CD4-positive, alpha-beta T cell treated with Interferon alpha-2 for 1 hour (primary cell): Measurements from ENCODE around the gene TBX5.

Experiments used
- DNase-seq, 2 donors: peaks; one replicate each; pipeline ENCODE4 v3.0.0-alpha.2; 2020 to 2022

TBX5 gene

DNA sequence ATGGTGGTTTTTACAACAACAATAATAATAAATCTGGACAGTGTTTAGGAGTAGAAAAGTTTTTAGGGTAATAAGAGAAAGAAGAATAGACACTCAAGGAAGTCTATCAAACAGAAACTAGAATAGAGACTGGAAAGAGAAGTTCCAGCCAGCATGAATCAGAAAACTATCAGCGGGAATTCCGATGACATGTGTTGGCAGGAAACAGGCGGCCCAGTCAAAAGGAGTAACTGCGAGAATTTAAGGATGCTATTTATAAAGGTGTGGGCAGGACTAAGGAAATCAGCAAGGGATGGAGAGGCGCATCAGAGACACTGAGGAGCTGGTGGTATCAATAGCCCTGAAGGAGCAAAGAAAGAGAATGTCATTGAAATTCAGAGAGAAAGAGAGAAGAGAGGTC lies 89.9 kb downstream of the TBX5 start:
- DNase-seq: no peak

DNA sequence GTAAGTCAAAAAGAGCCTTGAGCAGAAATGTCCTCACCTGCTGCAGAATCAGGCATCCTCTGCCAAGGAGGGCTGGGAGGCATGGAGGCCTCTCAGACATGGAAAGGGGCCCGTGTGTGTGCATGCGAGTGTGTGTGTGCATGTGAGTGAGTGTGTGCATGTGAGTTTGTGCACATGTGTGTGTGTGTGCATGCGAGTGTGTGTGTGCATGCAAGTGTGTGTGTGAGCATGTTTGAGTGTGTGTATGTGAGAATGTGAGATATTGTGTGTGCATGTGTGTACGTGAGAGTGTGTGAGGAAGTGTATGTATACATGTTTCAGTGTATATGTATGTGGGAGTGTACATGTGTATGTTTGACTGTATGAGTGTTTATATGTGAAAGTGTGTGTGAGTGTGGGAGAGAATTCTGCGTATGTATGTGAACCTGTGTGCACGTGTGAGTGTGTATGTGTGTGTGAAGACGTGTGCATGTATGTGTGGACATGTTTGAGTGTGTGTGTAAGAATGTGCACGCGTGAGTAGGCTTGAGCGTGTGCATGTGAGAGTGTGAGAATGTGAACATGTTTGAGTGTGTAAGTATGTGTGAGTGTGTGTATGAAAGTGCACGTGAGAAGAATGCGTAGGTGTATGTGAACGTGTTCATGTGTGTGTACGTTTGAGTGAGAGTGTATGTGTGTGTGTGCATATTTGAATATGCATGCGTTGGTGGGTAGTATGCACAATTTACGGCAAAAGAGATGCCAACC lies 90.8 kb downstream of the TBX5 start:
- DNase-seq: no peak

DNA sequence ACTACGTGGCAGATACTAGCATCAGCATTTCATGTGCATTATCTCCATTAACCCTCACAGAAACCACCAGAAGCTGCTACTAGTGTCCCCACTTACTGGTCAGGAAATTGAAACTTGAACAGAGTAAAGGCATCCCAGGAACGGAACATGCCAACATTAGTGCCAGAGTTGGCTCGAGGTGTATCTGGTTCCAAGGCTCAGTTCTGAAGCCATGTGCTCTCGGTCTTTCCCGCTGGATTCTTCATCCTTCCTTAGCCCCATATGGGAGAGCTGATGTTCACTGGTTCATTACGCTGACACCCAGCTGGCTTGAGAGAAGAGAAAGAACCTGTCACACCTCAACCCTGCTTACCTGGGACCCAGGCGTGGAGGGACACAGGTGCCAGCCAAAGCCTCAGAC lies 91.5 kb downstream of the TBX5 start:
- DNase-seq: no peak

DNA sequence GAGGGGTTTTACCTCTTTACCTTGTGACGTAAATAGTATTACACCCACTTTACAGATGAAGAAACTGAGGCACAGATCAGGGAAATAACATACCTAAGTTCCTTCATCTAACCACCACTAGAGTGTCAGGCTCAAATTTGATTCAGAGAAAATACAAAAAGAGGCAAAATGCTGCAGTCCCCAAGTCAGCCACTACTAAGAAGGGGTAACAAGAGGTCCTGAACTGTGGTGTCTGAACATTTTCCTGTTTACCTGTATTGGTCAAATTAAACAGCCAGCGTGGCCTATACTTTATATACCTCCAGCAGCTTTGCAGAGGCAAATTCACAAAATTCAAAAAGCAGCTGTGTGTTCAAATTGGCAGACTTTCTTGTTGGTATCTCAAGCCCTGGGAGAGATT lies 92.0 kb downstream of the TBX5 start:
- no peak for DNase-seq

DNA sequence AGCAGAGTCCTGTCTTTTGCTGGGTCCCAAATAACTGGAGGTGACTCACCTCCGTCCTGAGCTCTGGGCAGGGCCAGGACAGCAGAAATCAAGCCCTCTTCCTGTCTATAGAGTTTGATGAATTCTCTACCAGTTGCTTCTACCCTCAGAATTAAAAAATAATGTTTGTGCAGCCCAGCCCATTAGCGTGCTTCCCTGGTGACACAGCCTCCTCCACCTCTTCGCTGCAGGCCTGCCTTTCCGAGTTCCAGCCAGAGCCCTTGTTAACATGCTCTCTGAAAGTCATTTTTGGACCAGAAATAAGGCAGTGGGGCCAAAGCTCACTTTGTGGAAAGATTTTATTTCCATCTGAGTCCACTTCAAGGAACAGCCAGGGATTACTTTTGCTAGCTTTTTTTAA lies 94.0 kb downstream of the TBX5 start:
- no peak for DNase-seq

DNA sequence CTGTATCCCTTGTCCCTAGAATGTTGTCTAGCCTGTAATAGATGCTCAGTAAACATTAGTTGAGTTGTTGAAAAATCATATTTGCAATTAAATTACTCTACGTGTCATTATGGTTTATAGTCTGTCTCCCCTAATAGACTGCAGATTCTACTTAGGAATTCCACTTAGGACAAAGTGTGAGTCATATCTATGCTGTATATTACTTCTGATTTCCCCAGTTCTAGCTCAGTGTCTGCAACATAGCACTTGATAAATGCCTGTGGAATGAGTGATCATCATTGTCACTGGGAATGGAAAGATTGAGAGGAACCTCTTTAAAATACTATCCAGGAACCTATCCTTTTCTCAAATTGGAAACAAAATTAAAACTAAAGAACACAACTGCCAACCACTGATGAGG lies 99.3 kb downstream of the TBX5 start:
- DNase-seq: no peak

DNA sequence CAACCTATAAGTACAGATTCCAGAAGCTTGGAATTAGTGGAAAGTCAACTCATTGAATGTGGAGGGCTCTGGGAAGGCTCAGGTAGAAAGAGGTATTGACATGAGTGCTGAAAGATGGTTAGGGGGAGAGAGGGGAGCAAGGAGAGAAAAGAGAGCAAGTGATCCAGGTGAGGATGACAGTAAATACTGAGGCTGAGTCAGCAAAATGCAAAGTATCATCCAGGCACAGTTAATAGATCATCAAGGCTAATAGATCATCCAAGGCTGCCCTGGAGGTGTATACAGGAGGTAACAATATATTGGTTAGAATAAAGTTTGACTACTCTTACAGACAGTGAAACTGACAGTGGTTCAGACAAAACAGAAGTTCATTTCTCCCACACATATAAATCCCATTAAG lies 100.5 kb downstream of the TBX5 start:
- DNase-seq: no peak
